Measurements from ENCODE around the gene CISD3. TPM values are rescaled to one million over a fixed set of nuclear protein-coding genes. Genes with fewer than 3 reads are reported as not detected.
A peak's percentile ranks its signal among the peaks of the same experiment; 100 is the strongest.

CISD3 gene
- total RNA-seq, 1 experiment from 2014 or later = 14.1 TPM

GRCh38 chr17:38750044-38750311 lies 19.8 kb downstream of the CISD3 start:
- Histone ChIP-seq H3F3A (ENCODE audit: low read length, unreplicated experiment) (no peaks in the 10 kb centered on the region), H3K27me3 (ENCODE audit: low read length) (no peaks in the 10 kb centered on the region), H3K9me2 (replicated peaks; ENCODE audit: low read length) (no peaks in the 10 kb centered on the region), H3K36me3 (ENCODE audit: low read depth, low read length) (0 out of 2 replicates have a peak, but pooled peaks cover 6% of the 10 kb centered on the region), H3K4me3 (ENCODE audit: low read length) (peak overlapping the region; percentile 94), H2AFZ (ENCODE audit: low read length) (peak overlapping the region; percentile 56), H3K4me2 (ENCODE audit: low read length) (peak overlapping the region; percentile 88), H3K79me2 (ENCODE audit: low read length) (peaks cover 68% of the 10 kb centered on the region), H4K20me1 (ENCODE audit: low read length) (0 out of 2 replicates have a peak, but pooled peaks cover 4% of the 10 kb centered on the region), H3K9me3 (ENCODE audit: low read length) (no peaks in the 10 kb centered on the region), H3K9ac (ENCODE audit: low read length) (peak overlapping the region; percentile 62), H3K4me1 (ENCODE audit: insufficient read depth, low read length) (peaks cover 24% of the 10 kb centered on the region), H3K27ac (ENCODE audit: low read length) (no peak overlapping the region)
- POLR2A ChIA-PET (ENCODE audit: unreplicated experiment) = no interaction called here
- intact Hi-C loops (cut with micrococcal nuclease) = no loop called here
- no peak for ATAC-seq
- CTCF ChIA-PET = no interaction called here
- no peak for TF ChIP-seq EZH2 (IDR thresholded peaks at IDR 0.05; ENCODE audit: low read length, unreplicated experiment)
- no peak for TF ChIP-seq CTCF (conservative IDR thresholded peaks at IDR 0.05; ENCODE audit: low read depth, low read length)
- TF ChIP-seq EZH2phosphoT487 (IDR thresholded peaks at IDR 0.05; ENCODE audit: borderline replicate concordance, low read length) = no peak
- BruUV-seq (replicated peaks) = TSS peak; percentile 51
- DNase-seq = no peak

- H3K27me3 ChIP-seq (ENCODE audit: low read length) = no peaks in the 10 kb centered on the region
- peak; percentile 41 for DNase-seq
- H3K9me3 ChIP-seq (ENCODE audit: low read length) = no peaks in the 10 kb centered on the region
- peak overlapping the region; percentile 88 for H3K4me2 ChIP-seq (ENCODE audit: low read length)
- H3K4me3 ChIP-seq (ENCODE audit: low read length) = peak overlapping the region; percentile 94
- no peak overlapping the region for H3K27ac ChIP-seq (ENCODE audit: low read length)
- H2AFZ ChIP-seq (ENCODE audit: low read length) = peak overlapping the region; percentile 56
- TF ChIP-seq EZH2phosphoT487 (IDR thresholded peaks at IDR 0.05; ENCODE audit: borderline replicate concordance, low read length) = no peak
- no peak for TF ChIP-seq EZH2 (IDR thresholded peaks at IDR 0.05; ENCODE audit: low read length, unreplicated experiment)
- no peak for TF ChIP-seq CTCF (conservative IDR thresholded peaks at IDR 0.05; ENCODE audit: low read depth, low read length)
- H4K20me1 ChIP-seq (ENCODE audit: low read length) = 0 out of 2 replicates have a peak, but pooled peaks cover 4% of the 10 kb centered on the region
- 0 out of 2 replicates have a peak, but pooled peaks cover 6% of the 10 kb centered on the region for H3K36me3 ChIP-seq (ENCODE audit: low read depth, low read length)
- H3K9ac ChIP-seq (ENCODE audit: low read length) = peak overlapping the region; percentile 62
- H3K9me2 ChIP-seq (replicated peaks; ENCODE audit: low read length) = no peaks in the 10 kb centered on the region
- peak; percentile 5; the same call in 1 of the 2 replicates for ATAC-seq
- intact Hi-C loops (cut with micrococcal nuclease) = no loop called here
- ChIA-PET CTCF (interaction anchor here (0.6 kb wide), 1 partner anchor 16 kb away, joined by 6 read pairs; no protein-coding TSS in a partner anchor), POLR2A (ENCODE audit: unreplicated experiment) (no interaction called here)
- H3F3A ChIP-seq (ENCODE audit: low read length, unreplicated experiment) = no peaks in the 10 kb centered on the region
- H3K79me2 ChIP-seq (ENCODE audit: low read length) = peaks cover 65% of the 10 kb centered on the region
- peaks cover 24% of the 10 kb centered on the region for H3K4me1 ChIP-seq (ENCODE audit: insufficient read depth, low read length)
- BruUV-seq (replicated peaks) = no TSS peak
Measured at GRCh38 chr17:38750312-38751121, 20.4 kb downstream of the CISD3 start.

All from PC-3 (cell line).